ENCODE measurements around the gene PRSS38. TPM values are rescaled to one million over a fixed set of nuclear protein-coding genes. Genes with fewer than 3 reads are reported as not detected.
A peak's percentile ranks its signal among the peaks of the same experiment; 100 is the strongest.

PRSS38 gene
- polyA plus RNA-seq, 2 of the 4 experiments (the other 2 are of a cell fraction) = not detected

DNA sequence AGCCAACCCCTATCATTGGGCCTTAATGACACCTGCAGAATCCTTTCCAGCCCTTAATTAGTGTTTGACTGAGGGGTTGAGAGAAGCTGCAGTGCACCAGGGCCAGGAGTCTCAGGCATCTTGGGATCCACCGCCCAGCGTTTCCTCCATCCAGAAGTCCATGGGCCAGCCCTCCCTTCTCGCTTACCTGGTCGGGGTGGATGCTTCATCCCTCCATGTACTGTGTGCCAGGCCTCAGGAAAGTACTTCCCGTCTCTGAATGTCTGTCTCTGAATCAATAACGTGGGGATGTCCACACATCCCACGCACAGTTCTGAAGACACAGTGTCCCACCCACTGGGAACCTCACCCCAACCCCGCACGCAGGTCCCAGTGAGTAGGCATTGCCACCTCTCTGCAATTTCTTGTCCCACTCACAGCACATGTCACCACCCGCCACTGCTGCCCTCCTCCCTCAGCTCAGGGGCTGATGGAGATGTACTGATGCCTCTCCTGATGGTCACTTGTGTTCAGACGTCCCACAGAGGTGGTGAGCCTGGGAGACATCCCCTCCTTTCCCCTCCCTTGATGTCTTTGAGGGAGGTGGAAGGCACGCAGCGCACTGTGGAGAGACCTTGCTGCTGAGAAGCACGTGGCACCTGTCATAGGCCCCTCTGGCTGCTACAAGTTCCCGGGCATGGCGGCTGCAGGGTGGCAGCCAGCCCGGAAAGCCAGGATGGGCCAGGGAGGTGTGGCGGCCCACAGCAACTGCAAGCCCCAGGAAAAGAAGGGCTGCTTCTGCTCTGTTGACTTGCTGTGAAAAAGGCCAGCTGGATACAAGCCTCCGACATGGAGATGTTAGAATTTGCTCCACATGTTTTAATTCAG, 29.4 kb upstream of the PRSS38 start:
- CTCF ChIA-PET = no interaction called here
- 88% methylated on average over 19 of the region's 19 CpGs for WGBS (ENCODE audit: missing lambda C conversion rate)
- Histone ChIP-seq H3K27ac (no peak overlapping the region), H3K4me1 (peaks cover 4% of the 10 kb centered on the region; the same call in 2 of the 3 replicates), H3K4me3 (no peak overlapping the region), H3K4me2 (no peak overlapping the region), H3K9me3 (no peaks in the 10 kb centered on the region)
- TF ChIP-seq ZFP36 (IDR thresholded peaks at IDR 0.05; ENCODE audit: borderline replicate concordance, partially characterized antibody) (no peak), RFX5 (IDR thresholded peaks at IDR 0.05) (no peak), EP300 (IDR thresholded peaks at IDR 0.05) (no peak), TFCP2L1 (CRISPR knock-in tag; IDR thresholded peaks at IDR 0.05) (no peak), NFE2L2 (conservative IDR thresholded peaks at IDR 0.05; ENCODE audit: low read length) (no peak), CHD4 (IDR thresholded peaks at IDR 0.05; ENCODE audit: borderline replicate concordance) (no peak), RNF2 (IDR thresholded peaks at IDR 0.05; ENCODE audit: borderline replicate concordance, low read depth) (no peak), CBX8 (IDR thresholded peaks at IDR 0.05) (no peak)
- TF ChIP-seq, protein P1, sequence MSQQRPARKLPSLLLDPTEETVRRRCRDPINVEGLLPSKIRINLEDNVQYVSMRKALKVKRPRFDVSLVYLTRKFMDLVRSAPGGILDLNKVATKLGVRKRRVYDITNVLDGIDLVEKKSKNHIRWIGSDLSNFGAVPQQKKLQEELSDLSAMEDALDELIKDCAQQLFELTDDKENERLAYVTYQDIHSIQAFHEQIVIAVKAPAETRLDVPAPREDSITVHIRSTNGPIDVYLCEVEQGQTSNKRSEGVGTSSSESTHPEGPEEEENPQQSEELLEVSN (IDR thresholded peaks at IDR 0.05; ENCODE audit: borderline replicate concordance, low read depth) = no peak
- POLR2A ChIA-PET = no interaction called here
- FAIRE-seq = no peak
- no peak for DNase-seq (ENCODE audit: low read depth in 1 of 2, low spot score in 1 of 2)
- no peak for ATAC-seq

DNA sequence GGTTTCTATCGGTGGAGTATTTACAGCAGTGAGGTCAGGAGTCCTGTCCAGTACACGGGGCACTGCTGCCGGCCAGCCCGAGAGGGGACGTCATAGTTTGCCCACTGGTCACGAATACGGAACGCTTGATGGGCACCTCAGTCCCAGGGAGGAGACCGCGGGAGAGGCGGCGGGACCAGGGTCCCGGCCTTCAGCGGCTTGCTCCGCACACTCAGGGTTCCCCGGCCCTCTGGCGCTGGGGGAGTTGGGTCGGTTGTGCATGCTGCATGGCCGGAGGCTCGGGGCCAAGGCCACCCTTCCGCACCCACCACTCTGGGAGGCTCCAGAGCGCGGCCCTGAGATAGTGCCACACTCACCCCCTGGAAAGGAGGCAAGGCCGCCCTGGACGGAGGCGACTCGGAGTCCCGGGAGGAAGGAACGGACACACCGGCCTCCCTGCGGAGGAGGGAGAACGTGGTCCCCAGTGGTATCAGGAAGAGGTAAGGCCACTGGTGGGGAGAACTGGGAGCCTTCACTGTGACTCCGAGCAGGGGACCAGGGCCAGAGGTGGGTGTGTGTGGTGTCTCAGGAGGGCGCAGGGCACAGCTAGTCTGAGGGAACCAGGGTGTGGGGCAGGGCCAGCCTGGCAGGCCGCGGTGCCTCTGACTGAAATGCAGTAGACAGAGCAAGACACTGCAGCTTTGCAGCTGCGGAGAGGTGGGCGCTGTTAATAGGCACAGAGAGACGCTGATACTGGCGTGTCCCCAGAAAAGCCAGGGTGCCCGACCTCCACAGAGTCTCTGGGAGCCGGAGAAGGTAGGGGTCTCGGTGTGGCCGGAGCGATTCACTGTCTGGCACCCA, 28.6 kb upstream of the PRSS38 start:
- H3K9me3 ChIP-seq = no peaks in the 10 kb centered on the region
- FAIRE-seq (no peak), ATAC-seq (0 out of 6 replicates have a peak, but pooled peaks of 1 of the 2 experiments have one; percentile 1), DNase-seq (ENCODE audit: low read depth in 1 of 2, low spot score in 1 of 2) (no peak)
- H3K4me1 ChIP-seq = peaks cover 4% of the 10 kb centered on the region; the same call in 2 of the 3 replicates
- TF ChIP-seq EHF (CRISPR knock-in tag; IDR thresholded peaks at IDR 0.05) (no peak), CEBPB (IDR thresholded peaks at IDR 0.05) (no peak), MAFK (IDR thresholded peaks at IDR 0.05; ENCODE audit: partially characterized antibody) (no peak), SMC3 (IDR thresholded peaks at IDR 0.05) (no peak)
- H3K27ac ChIP-seq = peak overlapping the region; percentile 71 to 77
- H3K4me3 ChIP-seq = peak overlapping the region; percentile 57; the same call in 2 of the 3 replicates
- POLR2A ChIA-PET = interaction anchor here (1.1 kb wide), 1 partner anchor 12 kb away, joined by 3 read pairs; no protein-coding TSS in a partner anchor
- CTCF ChIA-PET = interaction anchor here (1.0 to 4.0 kb wide), 3 partner anchors 144 to 172 kb away, joined by 3 to 19 read pairs (median 3); partner anchors contain the start of gene WNT9A
- H3K4me2 ChIP-seq = peak overlapping the region; percentile 96
- 93% methylated on average over 43 of the region's 45 CpGs for WGBS (ENCODE audit: missing lambda C conversion rate)

DNA sequence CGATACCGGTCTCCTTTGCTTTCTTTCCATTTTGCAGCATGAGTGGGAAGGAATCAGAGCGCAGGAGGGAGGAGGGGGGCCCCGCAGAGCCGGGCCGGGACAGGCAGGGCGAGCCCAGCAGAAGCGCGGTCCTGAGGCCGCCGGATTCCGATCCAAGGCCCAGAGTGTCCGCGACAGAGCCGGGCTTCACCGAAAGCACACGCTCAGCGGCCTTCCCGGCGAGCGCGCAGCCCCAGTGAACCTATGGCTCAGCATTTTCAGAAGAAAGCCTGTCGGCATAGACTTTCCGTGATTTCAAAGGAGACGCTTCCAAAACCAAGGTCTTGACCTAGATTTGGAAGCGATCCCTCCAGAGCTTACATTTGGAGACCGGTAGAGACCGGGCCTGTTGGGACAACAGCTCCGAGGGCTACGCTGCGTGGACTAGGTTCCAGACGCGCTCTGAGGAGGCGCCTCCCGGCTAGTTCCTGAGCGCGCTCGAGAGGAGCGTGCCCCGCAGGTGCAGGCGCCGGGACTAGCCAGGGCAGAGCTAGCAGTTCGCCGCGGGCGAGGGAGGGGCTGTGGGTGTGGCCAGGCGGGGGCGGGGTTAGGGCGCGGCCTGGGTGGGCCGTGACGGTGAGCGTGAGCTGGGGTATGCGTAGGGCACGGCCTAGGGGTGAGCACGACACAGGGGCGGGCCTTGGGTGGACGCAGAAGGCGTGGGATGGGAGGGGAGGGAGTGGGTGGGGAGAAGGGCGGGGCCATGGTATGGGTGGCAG, 27.8 kb upstream of the PRSS38 start:
- CTCF ChIA-PET = interaction anchor here (0.9 to 4.0 kb wide), 5 partner anchors 15 to 171 kb away, joined by 3 to 19 read pairs (median 3); partner anchors contain the start of gene WNT9A
- FAIRE-seq = no peak
- TF ChIP-seq, protein P1 (IDR thresholded peaks at IDR 0.05; ENCODE audit: borderline replicate concordance, low read depth) = 0 out of 2 replicates have a peak, but pooled peaks have one; percentile 51
- TF ChIP-seq SMC3 (IDR thresholded peaks at IDR 0.05) = no peak
- TF ChIP-seq NPAS2 (CRISPR knock-in tag; IDR thresholded peaks at IDR 0.05; ENCODE audit: borderline replicate concordance) = no peak
- TF ChIP-seq, protein P2, sequence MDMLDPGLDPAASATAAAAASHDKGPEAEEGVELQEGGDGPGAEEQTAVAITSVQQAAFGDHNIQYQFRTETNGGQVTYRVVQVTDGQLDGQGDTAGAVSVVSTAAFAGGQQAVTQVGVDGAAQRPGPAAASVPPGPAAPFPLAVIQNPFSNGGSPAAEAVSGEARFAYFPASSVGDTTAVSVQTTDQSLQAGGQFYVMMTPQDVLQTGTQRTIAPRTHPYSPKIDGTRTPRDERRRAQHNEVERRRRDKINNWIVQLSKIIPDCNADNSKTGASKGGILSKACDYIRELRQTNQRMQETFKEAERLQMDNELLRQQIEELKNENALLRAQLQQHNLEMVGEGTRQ (IDR thresholded peaks at IDR 0.05) = no peak
- no peak for TF ChIP-seq HOXB13 (CRISPR knock-in tag; IDR thresholded peaks at IDR 0.05; ENCODE audit: low read depth)
- TF ChIP-seq RAD21 (conservative IDR thresholded peaks at IDR 0.05 in 1 of 2, IDR thresholded peaks at IDR 0.05 in 1 of 2) = no peak
- no peak for TF ChIP-seq EHMT2 (IDR thresholded peaks at IDR 0.05; ENCODE audit: low read depth)
- no peak for TF ChIP-seq RNF2 (IDR thresholded peaks at IDR 0.05; ENCODE audit: borderline replicate concordance, low read depth)
- TF ChIP-seq, protein P3, sequence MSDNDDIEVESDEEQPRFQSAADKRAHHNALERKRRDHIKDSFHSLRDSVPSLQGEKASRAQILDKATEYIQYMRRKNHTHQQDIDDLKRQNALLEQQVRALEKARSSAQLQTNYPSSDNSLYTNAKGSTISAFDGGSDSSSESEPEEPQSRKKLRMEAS (IDR thresholded peaks at IDR 0.05) = peak; percentile 59; the same call in 1 of the 2 replicates
- TF ChIP-seq ZC3H11A (IDR thresholded peaks at IDR 0.05) = no peak
- TF ChIP-seq HOXA7 (CRISPR knock-in tag; IDR thresholded peaks at IDR 0.05) = no peak
- TF ChIP-seq POLR2A (IDR thresholded peaks at IDR 0.05; ENCODE audit: low read length) = peak; percentile 40; the same call in 1 of the 2 replicates
- no peak for TF ChIP-seq KDM5A (IDR thresholded peaks at IDR 0.05)
- TF ChIP-seq RARB (CRISPR knock-in tag; IDR thresholded peaks at IDR 0.05) = no peak
- peak; percentile 27; the same call in 1 of the 2 replicates for TF ChIP-seq PHF8 (IDR thresholded peaks at IDR 0.05; ENCODE audit: borderline replicate concordance, low read depth)
- no peak for TF ChIP-seq ZSCAN20 (CRISPR knock-in tag; IDR thresholded peaks at IDR 0.05)

More for the DNA sequence above, 27.8 kb upstream of the PRSS38 start:
- Histone ChIP-seq H3K4me1 (peaks cover 4% of the 10 kb centered on the region; the same call in 2 of the 3 replicates), H3K4me3 (peak overlapping the region; percentile 57), H3K4me2 (peak overlapping the region; percentile 96), H3K27ac (peak overlapping the region; percentile 71 to 77), H3K9me3 (no peaks in the 10 kb centered on the region)
- peak; percentile 89 to 96 for DNase-seq (ENCODE audit: low read depth in 1 of 2, low spot score in 1 of 2)
- POLR2A ChIA-PET = interaction anchor here (0.6 to 1.1 kb wide), 4 partner anchors 11 to 160 kb away, joined by 3 to 4 read pairs (median 3); partner anchors contain the start of genes JMJD4, SNAP47 and WNT9A
- WGBS (ENCODE audit: missing lambda C conversion rate) = 44% methylated on average over 29 of the region's 60 CpGs
- peak; percentile 85 to 92 for ATAC-seq
